Upper lobe of right lung (tissue), 1 donor: ENCODE data around the gene STAT1. TPM values are rescaled to one million over a fixed set of nuclear protein-coding genes. Genes with fewer than 3 reads are reported as not detected.

Experiments
- ATAC-seq: fragments of 200-7000 bp; cut with Tn5 transposase; one replicate; pipeline ENCODE4 v1.9.1; 2020; ENCODE audit warnings: mild to moderate bottlenecking, moderate library complexity
- DNase-seq: peaks from one replicate; pipeline ENCODE4 v3.0.0-alpha.2; 2020
- H3K27ac ChIP-seq: fragments of 200-600 bp; one replicate; pipeline ENCODE4 v1.8.0; 2022
- H3K27me3 ChIP-seq: fragments of 200-600 bp; one replicate; pipeline ENCODE4 v1.8.0; 2022; ENCODE audit warnings: mild to moderate bottlenecking
- H3K36me3 ChIP-seq: fragments of 200-600 bp; one replicate; pipeline ENCODE4 v1.8.0; 2022
- H3K4me1 ChIP-seq: fragments of 200-600 bp; one replicate; pipeline ENCODE4 v1.8.0; 2022
- H3K4me3 ChIP-seq: fragments of 200-600 bp; one replicate; pipeline ENCODE4 v1.8.0; 2022; ENCODE audit warnings: mild to moderate bottlenecking
- H3K9me3 ChIP-seq: fragments of 200-600 bp; one replicate; pipeline ENCODE4 v1.8.0; 2022
- CTCF ChIP-seq: fragments of 200-600 bp; IDR thresholded peaks from one replicate; pipeline ENCODE4 v1.8.0; 2022; ENCODE audit warnings: antibody characterized with exemption
- intact Hi-C: fragments of 100-400 bp; cut with DNase I; formaldehyde crosslinking; loops from one replicate; pipeline ENCODE4 v1.11.0; 2022
- total RNA-seq: library from RNA; stranded (reverse); fragmentation: NEBNext Ultra II Directional; extraction: Animal tissue kit (Norgen Biotek cat#: 25700); gene quantifications from one replicate; pipeline ENCODE4 v1.2.1, GENCODE V29; 2021
- donor health status: DM: no; HTN: yes; CAD: no; lungs with severe emphysema.

STAT1 gene
- total RNA-seq, 1 donor from 2014 or later, result 98.6 TPM

- no peak for ATAC-seq
- Histone ChIP-seq H3K4me1 (peaks cover 21% of the 10 kb centered on the region), H3K27me3 (no peaks in the 10 kb centered on the region), H3K27ac (peak overlapping the region; percentile 77), H3K9me3 (no peaks in the 10 kb centered on the region), H3K36me3 (peaks cover 98% of the 10 kb centered on the region), H3K4me3 (no peak overlapping the region)
- no peak for DNase-seq
- TF ChIP-seq CTCF, result no peak
- intact Hi-C loops, result loop anchor here (10.0 kb wide), 1 partner anchor 46 kb away; no protein-coding TSS in a partner anchor
Measured at GRCh38 chr2:190980630-190981209, 33.3 kb downstream of the STAT1 start.

DNA sequence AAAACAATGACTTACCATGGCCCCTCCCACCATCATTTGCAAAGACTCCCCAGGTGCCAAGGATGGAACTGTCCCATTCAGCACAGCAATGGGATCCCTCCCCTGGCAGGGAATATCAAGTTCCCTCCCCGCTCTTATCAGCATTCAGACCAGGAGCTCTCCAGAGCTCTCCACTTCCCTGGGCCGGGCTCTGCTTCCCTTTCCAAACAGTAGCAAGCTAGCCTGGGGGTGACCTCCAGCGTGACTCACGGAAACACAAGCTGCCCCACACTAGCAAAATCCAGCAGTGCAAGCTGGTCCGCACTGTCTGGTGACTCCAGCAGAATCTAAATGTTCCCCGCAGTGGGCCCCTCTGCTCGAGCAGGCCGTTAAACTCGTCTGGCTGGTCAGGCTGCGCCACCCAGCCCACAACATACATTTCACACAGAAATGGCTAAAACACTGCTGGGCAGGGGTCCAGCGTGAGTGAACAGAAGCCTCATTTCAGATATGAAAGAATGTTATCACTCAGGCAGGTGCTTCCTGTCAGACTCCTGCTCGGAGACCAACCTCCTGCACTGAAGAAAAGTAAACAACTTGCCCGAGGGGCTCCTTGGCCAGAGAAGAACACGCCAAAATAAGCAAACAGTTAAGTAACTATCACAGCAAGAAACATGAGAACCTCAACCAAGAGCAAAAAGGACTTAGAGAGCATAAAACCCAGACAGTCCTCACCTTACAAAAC lies 33.9 kb downstream of the STAT1 start:
- intact Hi-C loops, result loop anchor here (10.0 kb wide), 1 partner anchor 45 kb away; no protein-coding TSS in a partner anchor
- Histone ChIP-seq H3K27me3 (no peaks in the 10 kb centered on the region), H3K4me3 (no peak overlapping the region), H3K36me3 (peaks cover 98% of the 10 kb centered on the region), H3K27ac (peak overlapping the region; percentile 77), H3K4me1 (peaks cover 23% of the 10 kb centered on the region), H3K9me3 (no peaks in the 10 kb centered on the region)
- peak; percentile 93 for ATAC-seq
- no peak for TF ChIP-seq CTCF
- peak; percentile 86 for DNase-seq

DNA sequence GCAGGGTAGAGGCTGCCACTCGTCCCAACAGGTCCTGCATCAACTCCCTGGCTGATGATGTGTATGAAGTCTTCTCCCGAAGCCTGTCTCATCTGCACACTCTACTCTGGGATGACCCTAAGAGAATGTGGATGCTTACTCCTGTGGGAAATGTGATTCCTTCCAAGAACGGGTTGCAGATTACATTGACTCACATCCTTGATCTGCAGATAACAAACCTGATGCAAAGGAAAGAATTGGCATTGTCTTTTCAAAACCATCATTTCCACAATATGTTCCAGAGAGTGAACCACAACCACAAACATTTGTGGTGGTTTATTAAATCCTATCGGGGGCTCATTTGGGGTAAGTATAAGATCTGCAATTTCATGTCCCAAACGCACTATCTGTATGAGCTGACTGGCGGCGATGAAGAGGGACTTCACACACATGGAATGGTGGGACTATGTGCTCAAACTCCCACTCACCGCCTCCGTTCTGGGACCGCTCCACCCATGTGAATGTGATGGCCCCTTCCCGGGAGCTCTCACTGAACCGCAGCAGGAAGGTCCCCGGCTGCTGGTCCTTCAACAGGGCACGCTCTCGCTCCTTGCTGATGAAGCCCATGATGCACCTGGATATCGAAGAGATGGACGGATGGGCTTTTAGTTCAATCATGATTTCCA lies 35.5 kb downstream of the STAT1 start:
- no peak for ATAC-seq
- Histone ChIP-seq H3K4me3 (no peak overlapping the region), H3K9me3 (no peaks in the 10 kb centered on the region), H3K27ac (no peak overlapping the region), H3K27me3 (no peaks in the 10 kb centered on the region), H3K4me1 (peaks cover 38% of the 10 kb centered on the region), H3K36me3 (peaks cover 98% of the 10 kb centered on the region)
- DNase-seq, result no peak
- intact Hi-C loops, result no loop called here
- no peak for TF ChIP-seq CTCF

DNA sequence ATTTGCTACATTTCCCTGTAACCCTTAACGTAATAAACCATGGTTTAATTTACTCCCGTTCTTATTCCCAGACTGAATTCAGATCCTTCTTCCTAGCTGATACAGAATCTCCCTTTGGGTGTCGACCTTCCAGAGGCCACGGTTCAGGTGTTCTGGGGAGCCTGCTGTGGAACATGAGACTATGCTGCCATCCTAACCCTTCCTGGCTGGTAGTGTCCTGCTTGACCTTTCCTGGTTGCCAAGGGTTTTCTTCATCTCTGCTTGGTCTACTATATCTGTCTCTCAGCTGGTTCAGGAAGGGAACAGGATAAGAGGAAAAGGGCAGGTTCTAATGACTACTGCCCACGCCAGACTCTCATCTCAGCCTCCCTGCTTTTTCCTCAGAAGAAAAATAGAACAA lies 36.5 kb downstream of the STAT1 start:
- intact Hi-C loops, result no loop called here
- Histone ChIP-seq H3K36me3 (peaks cover 97% of the 10 kb centered on the region), H3K4me3 (no peak overlapping the region), H3K4me1 (peaks cover 41% of the 10 kb centered on the region), H3K27me3 (no peaks in the 10 kb centered on the region), H3K27ac (no peak overlapping the region), H3K9me3 (no peaks in the 10 kb centered on the region)
- TF ChIP-seq CTCF, result no peak
- ATAC-seq (no peak), DNase-seq (no peak)

DNA sequence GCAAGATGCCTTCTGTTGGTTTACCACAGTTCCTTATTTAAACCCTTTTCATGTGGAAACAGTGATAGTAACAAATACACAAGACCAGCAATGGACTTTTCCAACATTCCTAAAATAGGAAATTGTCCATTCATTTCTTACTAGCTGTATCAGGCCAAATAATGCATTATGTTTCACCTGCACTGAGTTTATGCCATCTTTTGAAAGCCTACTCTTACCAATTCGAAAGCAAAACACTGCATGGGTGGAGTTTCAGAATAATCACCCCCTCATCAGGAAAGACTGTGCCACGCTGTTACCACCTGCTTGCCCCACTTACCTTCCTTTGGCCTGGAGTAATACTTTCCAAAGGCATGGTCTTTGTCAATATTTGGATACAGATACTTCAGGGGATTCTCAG lies 37.5 kb downstream of the STAT1 start:
- no peaks in the 10 kb centered on the region for H3K9me3 ChIP-seq
- no peak overlapping the region for H3K4me3 ChIP-seq
- TF ChIP-seq CTCF, result no peak
- intact Hi-C loops, result no loop called here
- peaks cover 43% of the 10 kb centered on the region for H3K4me1 ChIP-seq
- ATAC-seq, result no peak
- DNase-seq, result no peak
- H3K36me3 ChIP-seq, result peaks cover 97% of the 10 kb centered on the region
- H3K27me3 ChIP-seq, result no peaks in the 10 kb centered on the region
- no peak overlapping the region for H3K27ac ChIP-seq
